ENCODE results near the gene FAM234A.
"Not testable (repeated sequence)": the region's sequence is repeated elsewhere in the genome, so short reads cannot be mapped to it uniquely, and the experiment has no call there.

FAM234A gene

DNA sequence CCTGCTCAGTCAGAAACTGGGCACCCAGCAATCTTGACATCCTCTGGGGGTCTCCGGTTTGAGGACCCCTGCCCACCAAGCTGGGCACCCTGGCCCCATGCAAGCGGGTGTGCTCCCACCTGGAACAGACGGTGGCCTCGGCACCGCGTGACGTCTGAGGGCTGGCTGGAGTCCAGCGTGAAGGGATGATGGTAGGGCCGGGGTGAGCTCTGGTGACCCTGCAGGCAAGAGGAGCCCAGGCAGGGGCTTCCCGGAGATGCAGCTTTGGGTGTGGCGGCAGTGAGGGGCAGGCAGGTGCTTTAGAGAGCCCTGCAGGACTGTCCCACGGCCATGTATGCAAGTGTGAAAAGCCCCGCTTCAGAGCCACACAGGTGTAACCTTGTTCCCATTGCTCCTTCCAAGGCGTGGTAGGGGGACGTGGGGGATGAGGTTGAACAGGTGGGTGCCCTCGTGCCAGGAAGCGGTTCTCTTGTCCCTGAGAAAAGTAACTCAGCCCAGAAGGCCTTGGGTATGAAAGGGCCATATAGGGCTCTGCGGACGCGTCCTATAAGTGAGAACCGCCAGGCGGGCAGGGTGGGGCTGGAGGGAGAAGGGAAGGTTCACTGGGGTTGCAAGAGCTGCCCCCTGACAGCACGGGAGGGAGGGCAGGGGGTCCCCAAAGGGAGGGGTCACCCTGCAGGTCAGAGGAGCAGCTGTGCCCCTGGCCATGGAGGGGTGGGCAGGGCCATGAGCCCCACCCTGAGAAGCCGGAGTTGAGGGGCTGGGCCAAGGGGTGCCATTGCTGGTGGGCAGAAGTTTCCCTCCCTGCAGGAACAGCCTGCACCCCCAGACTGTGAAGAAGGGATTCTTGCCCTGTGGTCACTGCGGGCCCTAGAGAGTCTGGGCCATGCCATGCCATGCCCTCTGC, 31.9 kb downstream of the FAM234A start:
- DNase-seq: no peak

GRCh38 chr16:267562-267961, 32.9 kb downstream of the FAM234A start:
- not testable (repeated sequence) for DNase-seq

DNA sequence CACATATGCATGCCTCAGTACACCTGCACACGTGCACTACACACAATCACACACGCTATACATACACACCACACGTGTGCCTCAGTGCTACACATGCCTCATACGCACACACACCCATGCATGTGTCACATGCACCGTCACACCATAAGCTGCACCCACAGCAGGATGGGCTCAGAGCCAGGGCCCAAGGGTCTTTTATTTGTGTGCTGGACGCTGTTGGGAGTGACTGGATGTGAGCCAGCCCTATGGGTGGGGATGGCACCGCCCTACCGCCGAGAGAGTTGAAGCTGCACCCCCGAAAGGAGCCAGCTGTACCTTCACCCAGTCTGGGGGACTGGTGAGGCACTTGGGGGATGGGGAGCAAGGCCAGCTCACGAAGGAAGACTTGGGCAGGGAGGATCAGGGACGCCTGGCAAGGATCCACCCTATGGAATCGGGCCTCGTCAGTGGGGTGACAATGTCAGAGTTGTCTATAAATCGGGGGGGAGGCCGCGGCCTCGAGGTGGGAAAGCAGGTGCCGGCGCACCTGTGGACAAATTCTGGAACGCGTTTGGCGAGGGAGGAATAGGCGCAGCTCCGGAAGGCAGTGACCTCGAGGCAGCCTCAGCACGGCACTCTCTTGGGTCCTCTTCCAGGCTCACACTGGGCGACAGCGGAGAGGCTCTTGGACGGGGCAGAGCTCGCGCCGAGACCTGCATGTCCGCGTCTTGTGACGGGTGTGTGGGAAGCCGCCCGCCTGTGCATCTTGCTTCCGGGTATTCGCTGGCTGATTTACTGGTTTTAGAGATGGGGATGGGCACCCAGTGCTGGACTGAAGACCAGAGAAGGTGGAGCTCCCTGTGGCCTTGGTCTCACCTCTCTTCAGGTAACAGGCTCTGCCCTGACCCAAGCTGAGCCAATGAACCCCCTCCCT, 33.8 kb downstream of the FAM234A start:
- no peak for DNase-seq

DNA sequence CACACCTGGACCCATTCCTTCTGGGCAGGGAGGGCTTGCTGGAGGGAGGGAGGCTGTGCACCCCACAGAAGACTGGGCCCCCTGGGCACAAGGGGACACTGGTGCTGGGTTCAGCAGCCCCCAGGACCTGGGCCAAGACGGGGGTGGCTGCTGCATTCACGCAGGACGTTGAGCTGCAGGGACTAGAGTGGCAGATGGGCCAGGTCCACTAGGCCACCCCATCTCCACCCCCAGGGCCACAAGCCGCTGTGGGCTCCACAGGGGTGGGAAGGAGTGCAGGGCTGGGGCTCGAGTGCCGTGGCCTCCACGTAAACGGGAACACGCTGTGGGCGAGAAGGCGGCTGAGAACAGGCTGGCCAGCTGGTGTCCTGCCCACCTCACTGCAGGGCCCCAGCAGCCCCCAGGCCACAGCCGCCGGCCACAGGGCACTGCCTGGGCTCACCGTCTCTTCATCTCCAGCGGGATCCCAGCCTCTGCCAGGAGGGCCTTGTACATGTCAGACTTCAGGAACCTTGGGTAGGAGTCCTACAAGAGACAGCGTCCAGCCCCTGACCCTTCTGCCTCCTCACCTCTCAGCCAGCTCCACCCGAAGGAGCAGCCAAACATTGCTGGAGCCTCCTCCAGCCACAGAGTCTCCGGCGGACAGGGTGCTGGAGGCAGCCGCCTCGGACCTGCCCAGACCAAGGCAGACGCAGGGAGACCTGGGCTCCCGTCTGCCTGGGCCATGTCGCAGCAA, 34.6 kb downstream of the FAM234A start:
- DNase-seq: no peak

DNA sequence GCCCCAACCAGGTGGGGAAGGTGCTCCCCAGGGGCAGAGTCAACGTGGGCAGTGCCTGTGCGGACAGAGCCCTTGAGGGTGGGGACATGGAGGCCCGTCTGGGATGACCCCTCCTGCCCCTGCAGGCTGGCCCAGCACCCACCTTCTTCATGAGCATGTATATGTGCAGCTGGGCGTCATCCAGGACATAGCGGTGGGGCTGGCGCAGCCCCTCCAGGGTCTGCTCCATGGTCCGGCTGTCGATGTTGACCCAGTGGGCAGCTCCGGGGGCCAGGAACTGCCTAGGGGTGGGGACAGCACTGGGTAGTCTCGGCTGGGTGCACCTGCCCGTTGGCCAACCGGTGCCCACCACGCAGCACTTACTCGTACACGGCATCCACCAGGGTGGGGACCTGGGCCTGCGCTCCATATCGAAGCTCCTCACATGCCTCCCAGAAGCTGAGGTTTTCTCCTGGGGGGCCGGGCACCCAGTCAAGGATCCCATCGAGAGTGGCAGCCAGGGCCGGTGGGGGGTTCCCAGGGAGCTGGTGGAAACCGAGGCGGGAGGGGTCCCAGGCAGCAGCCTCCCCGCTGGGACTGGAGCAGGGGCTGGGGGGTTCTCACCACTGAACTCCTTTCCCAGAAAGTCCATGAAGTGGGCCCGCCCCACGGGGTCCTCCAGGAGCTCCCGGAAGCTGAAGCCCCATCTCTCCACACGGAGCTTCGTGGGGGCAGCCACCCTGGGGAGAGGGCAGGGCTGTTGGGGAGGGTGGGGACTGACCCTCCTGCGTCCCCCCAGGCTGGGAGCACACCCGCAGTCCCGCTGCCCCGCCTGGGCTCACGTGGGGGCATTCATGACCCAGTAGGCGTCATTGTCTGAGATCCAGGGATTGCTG, 36.0 kb downstream of the FAM234A start:
- no peak for DNase-seq

GRCh38 chr16:272633-273546, 38.3 kb downstream of the FAM234A start:
- DNase-seq: no peak

- no peak for DNase-seq
Measured at GRCh38 chr16:273547-274421, 39.2 kb downstream of the FAM234A start.

- no peak for DNase-seq
Measured at GRCh38 chr16:275041-275641, 40.5 kb downstream of the FAM234A start.

DNA sequence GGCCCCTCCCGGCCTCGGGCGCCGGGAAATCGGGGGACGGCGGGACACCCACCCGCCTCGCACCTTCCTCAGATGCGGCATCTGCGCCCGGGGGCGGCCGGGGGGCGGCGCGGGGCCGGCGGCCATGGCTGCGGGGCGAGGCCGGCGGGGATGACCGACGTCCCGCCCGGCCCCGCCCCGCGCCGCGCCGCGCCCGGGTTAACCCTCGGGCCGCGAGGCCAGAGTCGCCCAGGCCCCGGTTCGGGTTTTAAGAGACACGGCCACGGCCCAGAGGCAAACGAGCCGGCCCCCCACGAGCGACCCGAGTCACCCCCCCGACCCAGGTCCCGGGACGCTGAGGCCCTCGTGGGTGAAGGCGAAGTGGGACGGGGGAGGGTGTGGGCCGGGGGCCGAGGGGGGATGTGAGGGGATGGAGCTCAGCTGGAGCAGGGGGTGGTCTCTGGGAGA, 41.2 kb downstream of the FAM234A start, which contains the start of gene RGS11:
RGS11 (minus strand) TSS at position 159 of the 447 bp plus-strand sequence; CDS start at position 126, 33 bp downstream.
- DNase-seq: no peak

GRCh38 chr16:276426-277077, 41.9 kb downstream of the FAM234A start:
- no peak for DNase-seq

DNA sequence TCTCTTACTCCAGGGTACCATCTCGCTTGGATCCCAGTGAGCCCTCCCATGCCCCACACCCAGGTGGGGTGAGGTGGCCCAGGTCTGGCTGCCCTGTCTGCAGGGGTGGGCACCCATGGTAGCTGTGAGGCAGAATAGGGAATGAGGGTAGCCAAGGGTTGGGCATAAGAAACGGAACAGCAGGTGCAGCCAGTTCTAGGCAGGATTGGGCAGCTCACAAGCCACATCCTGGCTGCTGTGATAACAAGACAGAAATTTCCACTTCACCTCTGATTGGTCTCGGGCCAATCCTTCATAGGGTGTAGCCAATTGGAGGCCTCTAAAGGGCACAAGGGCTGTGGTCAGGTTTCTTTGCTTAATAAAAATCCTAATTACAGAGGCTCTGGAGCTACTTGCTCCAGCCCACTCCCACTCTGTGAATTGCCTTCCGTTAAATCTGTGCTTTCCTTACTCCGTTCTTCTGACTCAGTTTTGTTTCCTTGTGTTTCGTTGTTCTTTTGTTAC, 44.3 kb downstream of the FAM234A start:
- peak; percentile 53 for DNase-seq

- DNase-seq: no peak
Measured at GRCh38 chr16:279531-279930, 44.9 kb downstream of the FAM234A start.

GRCh38 chr16:280005-280460, 45.4 kb downstream of the FAM234A start:
- DNase-seq: no peak

- DNase-seq: no peak
Measured at GRCh38 chr16:280552-280951, 45.9 kb downstream of the FAM234A start, which contains the start of gene ARHGDIG. TSS of gene ARHGDIG (plus strand) at chr16:280591. CDS start at chr16:280681, 90 bp downstream.

DNA sequence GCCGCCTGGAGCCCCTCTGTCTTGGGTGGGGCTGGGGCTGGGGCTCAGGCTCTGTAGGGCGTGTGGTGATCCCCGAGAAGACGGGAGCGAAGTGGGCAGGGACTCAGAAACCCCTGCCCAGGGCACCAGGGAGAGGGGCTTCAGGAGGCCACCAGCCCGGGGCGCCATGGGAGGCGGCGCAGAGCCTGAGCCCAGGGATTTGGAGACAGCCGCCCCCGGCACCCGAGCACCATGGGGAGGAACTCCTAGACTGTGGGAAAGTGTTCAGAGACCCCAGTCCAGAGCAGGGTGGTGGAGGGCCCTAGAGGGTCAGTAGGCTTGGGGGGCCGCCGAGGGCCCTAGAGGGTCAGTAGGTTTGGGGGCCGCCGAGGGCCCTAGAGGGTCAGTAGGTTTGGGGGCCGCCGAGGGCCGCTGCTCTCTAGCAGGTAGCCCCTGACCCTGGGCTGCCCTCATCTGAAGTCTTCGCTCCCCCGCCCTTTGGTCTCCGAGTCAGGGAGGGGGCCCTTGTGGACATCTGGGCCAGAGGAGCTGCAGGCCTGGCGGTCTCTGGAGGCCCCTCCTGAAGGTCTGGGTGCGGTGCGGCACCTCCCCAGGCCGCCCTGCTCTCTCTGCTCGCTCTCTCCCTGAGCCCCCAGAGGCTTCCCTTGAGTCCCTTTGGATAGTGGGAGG, 46.5 kb downstream of the FAM234A start:
- no peak for DNase-seq

DNA sequence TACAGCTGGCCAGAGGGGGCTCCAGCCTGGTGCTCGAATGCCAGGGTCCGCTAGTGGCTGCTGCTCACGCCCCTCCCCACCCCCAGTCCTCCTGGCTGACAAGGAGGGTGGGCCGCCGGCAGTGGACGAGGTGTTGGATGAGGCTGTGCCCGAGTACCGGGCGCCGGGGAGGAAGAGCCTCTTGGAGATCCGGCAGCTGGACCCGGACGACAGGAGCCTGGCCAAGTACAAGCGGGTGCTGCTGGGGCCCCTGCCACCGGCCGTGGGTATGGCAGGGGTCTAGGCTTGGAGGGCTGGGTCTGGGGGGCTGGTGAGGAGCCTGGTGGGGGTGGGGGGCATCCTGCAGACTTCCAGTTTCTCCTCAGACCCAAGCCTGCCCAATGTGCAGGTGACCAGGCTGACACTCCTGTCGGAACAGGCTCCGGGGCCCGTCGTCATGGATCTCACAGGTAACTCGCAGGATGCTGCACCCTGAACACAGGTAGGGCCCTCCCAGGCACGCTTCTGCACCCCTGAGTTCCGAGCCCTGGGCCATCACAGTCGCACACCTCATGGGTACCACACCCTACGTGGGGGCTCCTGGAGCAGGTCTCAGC, 47.1 kb downstream of the FAM234A start:
- DNase-seq: no peak

- DNase-seq: no peak
Measured at GRCh38 chr16:282491-282890, 47.9 kb downstream of the FAM234A start.

Data from NCI-H2029 treated with DMSO at 0.1 percent for 48 hours (cell line).